ENCODE data around the gene CCNYL1.
"Not testable (repeated sequence)": the region's sequence is repeated elsewhere in the genome, so short reads cannot be mapped to it uniquely, and the experiment has no call there.

The CCNYL1 gene
- 24.8 reads per million, percentile 52 among the genes with 10 or more reads in this experiment for total RNA-seq

- DNase-seq: peak; percentile 97
Measured at GRCh38 chr2:207710814-207711740, at the start of gene CCNYL1. TSS of gene CCNYL1 (plus strand) at chr2:207711640. CDS start at chr2:207711897, 257 bp downstream.

- no peak for DNase-seq
Measured at GRCh38 chr2:207662203-207662602, 49.2 kb upstream of the CCNYL1 start.

GRCh38 chr2:207663870-207664545 lies 47.4 kb upstream of the CCNYL1 start:
- no peak for DNase-seq

- no peak for DNase-seq
Measured at GRCh38 chr2:207670887-207671286, 40.6 kb upstream of the CCNYL1 start.

GRCh38 chr2:207673431-207673830 lies 38.0 kb upstream of the CCNYL1 start:
- DNase-seq: no peak

- no peak for DNase-seq
Measured at GRCh38 chr2:207674266-207674774, 37.1 kb upstream of the CCNYL1 start.

- no peak for DNase-seq
Measured at GRCh38 chr2:207674826-207675225, 36.6 kb upstream of the CCNYL1 start.

- DNase-seq: no peak
Measured at GRCh38 chr2:207676827-207677354, 34.5 kb upstream of the CCNYL1 start.

GRCh38 chr2:207681431-207681830 lies 30.0 kb upstream of the CCNYL1 start:
- no peak for DNase-seq

- DNase-seq: no peak
Measured at GRCh38 chr2:207682557-207682956, 28.9 kb upstream of the CCNYL1 start.

GRCh38 chr2:207683438-207683837 lies 28.0 kb upstream of the CCNYL1 start:
- no peak for DNase-seq

- no peak for DNase-seq
Measured at GRCh38 chr2:207683879-207684627, 27.4 kb upstream of the CCNYL1 start.

GRCh38 chr2:207686812-207687211 lies 24.6 kb upstream of the CCNYL1 start:
- DNase-seq: no peak

GRCh38 chr2:207688597-207688996 lies 22.8 kb upstream of the CCNYL1 start:
- DNase-seq: no peak

GRCh38 chr2:207690845-207691461 lies 20.5 kb upstream of the CCNYL1 start:
- DNase-seq: not testable (repeated sequence)

GRCh38 chr2:207692206-207693065 lies 19.0 kb upstream of the CCNYL1 start:
- peak; percentile 27 for DNase-seq

- DNase-seq: no peak
Measured at GRCh38 chr2:207693641-207694249, 17.7 kb upstream of the CCNYL1 start.

GRCh38 chr2:207694811-207695281 lies 16.6 kb upstream of the CCNYL1 start:
- no peak for DNase-seq

- DNase-seq: no peak
Measured at GRCh38 chr2:207695293-207695692, 16.1 kb upstream of the CCNYL1 start.

GRCh38 chr2:207696911-207697310 lies 14.5 kb upstream of the CCNYL1 start:
- not testable (repeated sequence) for DNase-seq

All from effector CD4-positive, alpha-beta T cell (primary cell).